HFF-Myc (cell line): ENCODE measurements around the gene STXBP5.

Experiments used
- DNase-seq: peaks from one replicate; pipeline ENCODE4 v3.0.0-alpha.2; 2011; ENCODE audit warnings: low read depth; ENCODE audit errors: extremely low read depth
- H3K4me3 ChIP-seq: replicated peaks from 2 replicates; pipeline ENCODE4 v1.5.1; 2011; ENCODE audit warnings: low read depth, mild to moderate bottlenecking, control low read depth, low read length
- TF ChIP-seq, protein P1 (sequence below): IDR thresholded peaks from 2 replicates; pipeline ENCODE4 v1.5.1; 2012; ENCODE audit warnings: mild to moderate bottlenecking, low read depth, low read length, control low read depth; ENCODE audit errors: missing control alignments

The STXBP5 gene

DNA sequence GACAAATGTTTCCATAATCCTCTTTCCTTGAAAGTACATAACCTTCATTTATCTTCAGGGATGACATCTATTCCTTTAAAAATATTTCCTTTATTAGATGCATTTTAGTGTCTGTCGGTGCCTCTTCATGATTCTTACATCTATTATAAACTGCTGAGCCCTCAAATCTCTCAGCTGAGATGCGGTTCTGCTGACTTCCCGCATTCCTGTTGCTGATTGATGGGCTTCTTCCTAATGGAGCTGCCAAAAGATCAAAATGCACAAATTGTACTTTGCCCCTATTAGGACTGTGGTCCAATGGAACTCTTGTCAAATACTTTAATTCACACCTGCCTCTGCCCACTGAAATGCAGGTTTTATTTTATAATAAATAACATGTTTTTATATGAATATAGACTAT, 225.6 kb downstream of the STXBP5 start:
- no peak for DNase-seq
- TF ChIP-seq, protein P1, sequence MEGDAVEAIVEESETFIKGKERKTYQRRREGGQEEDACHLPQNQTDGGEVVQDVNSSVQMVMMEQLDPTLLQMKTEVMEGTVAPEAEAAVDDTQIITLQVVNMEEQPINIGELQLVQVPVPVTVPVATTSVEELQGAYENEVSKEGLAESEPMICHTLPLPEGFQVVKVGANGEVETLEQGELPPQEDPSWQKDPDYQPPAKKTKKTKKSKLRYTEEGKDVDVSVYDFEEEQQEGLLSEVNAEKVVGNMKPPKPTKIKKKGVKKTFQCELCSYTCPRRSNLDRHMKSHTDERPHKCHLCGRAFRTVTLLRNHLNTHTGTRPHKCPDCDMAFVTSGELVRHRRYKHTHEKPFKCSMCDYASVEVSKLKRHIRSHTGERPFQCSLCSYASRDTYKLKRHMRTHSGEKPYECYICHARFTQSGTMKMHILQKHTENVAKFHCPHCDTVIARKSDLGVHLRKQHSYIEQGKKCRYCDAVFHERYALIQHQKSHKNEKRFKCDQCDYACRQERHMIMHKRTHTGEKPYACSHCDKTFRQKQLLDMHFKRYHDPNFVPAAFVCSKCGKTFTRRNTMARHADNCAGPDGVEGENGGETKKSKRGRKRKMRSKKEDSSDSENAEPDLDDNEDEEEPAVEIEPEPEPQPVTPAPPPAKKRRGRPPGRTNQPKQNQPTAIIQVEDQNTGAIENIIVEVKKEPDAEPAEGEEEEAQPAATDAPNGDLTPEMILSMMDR = no peak
- H3K4me3 ChIP-seq = no peak overlapping the region

- H3K4me3 ChIP-seq = no peak overlapping the region
- TF ChIP-seq, protein P1 = no peak
- DNase-seq = no peak
Measured at GRCh38 chr6:147430811-147431210, 226.6 kb downstream of the STXBP5 start.

DNA sequence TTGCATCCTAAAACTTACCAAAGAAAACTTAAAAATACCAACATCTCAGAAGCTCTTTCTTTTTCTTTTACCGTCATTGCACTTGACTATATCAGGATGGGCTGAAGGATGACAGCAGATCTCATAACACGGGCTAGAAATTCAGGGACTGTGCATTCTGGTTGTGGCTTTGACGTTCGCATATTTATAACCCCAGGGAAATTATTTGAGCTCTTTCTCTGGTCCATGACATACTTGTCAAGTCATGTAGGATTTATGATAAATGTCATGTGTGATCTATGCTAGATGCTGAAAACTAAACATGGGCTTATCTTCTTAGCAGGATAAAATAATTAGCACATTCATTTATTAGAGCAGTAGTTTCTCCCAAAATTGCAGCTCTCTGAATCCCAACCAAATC, 229.9 kb downstream of the STXBP5 start:
- H3K4me3 ChIP-seq = no peak overlapping the region
- DNase-seq = no peak
- TF ChIP-seq, protein P1 = no peak

- DNase-seq = no peak
- H3K4me3 ChIP-seq = no peak overlapping the region
- TF ChIP-seq, protein P1 = no peak
Measured at GRCh38 chr6:147434516-147434915, 230.3 kb downstream of the STXBP5 start.

GRCh38 chr6:147437615-147438014, 233.4 kb downstream of the STXBP5 start:
- no peak overlapping the region for H3K4me3 ChIP-seq
- TF ChIP-seq, protein P1 = no peak
- DNase-seq = no peak

- H3K4me3 ChIP-seq = no peak overlapping the region
- no peak for DNase-seq
- TF ChIP-seq, protein P1 = no peak
Measured at GRCh38 chr6:147438758-147439528, 234.7 kb downstream of the STXBP5 start.
